WERI-Rb-1 (cell line): ENCODE data around the gene ETV1.

Experiments used
- DNase-seq: peaks from one replicate; pipeline ENCODE4 v3.0.0-alpha.2; 2020
- H3K27ac ChIP-seq: fragments of 250-450 bp; sonication (Bioruptor Pico); 2 replicates; pipeline ENCODE4 v1.5.1; 2020; ENCODE audit warnings: mild to moderate bottlenecking, moderate library complexity
- H3K27me3 ChIP-seq: fragments of 250-450 bp; sonication (Bioruptor Pico); 2 replicates; pipeline ENCODE4 v1.5.1; 2021; ENCODE audit warnings: mild to moderate bottlenecking, low read depth, moderate library complexity; ENCODE audit not compliant: insufficient read depth, severe bottlenecking
- H3K36me3 ChIP-seq: fragments of 250-450 bp; sonication (Bioruptor Pico); 2 replicates; pipeline ENCODE4 v1.5.1; 2020; ENCODE audit warnings: mild to moderate bottlenecking, moderate library complexity
- H3K4me3 ChIP-seq: 2 replicates; pipeline ENCODE4 v1.5.1; 2011; ENCODE audit warnings: low read depth, mild to moderate bottlenecking, control low read depth, low read length
- H3K9me3 ChIP-seq: fragments of 250-450 bp; sonication (Bioruptor Pico); 2 replicates; pipeline ENCODE4 v1.5.1; 2021; ENCODE audit warnings: mild to moderate bottlenecking, moderate library complexity; ENCODE audit not compliant: severe bottlenecking
- CTCF ChIP-seq: IDR thresholded peaks from 2 replicates; pipeline ENCODE4 v1.5.1; 2011; ENCODE audit warnings: low read depth, mild to moderate bottlenecking, control low read depth, inconsistent platforms, low read length

Gene ETV1

GRCh38 chr7:14020339-14020900, 31.0 kb upstream of the ETV1 start:
- no peak for TF ChIP-seq CTCF
- no peak for DNase-seq

GRCh38 chr7:14018751-14019150, 29.3 kb upstream of the ETV1 start:
- H3K27me3 ChIP-seq, result no peaks in the 10 kb centered on the region
- no peak overlapping the region for H3K4me3 ChIP-seq
- TF ChIP-seq CTCF, result no peak
- no peak overlapping the region for H3K27ac ChIP-seq
- DNase-seq, result no peak
- no peaks in the 10 kb centered on the region for H3K9me3 ChIP-seq
- H3K36me3 ChIP-seq, result no peaks in the 10 kb centered on the region

More at GRCh38 chr7:14020339-14020900, 31.0 kb upstream of the ETV1 start:
- H3K4me3 ChIP-seq, result no peak overlapping the region
- no peaks in the 10 kb centered on the region for H3K36me3 ChIP-seq
- no peaks in the 10 kb centered on the region for H3K27me3 ChIP-seq
- no peaks in the 10 kb centered on the region for H3K9me3 ChIP-seq
- H3K27ac ChIP-seq, result no peak overlapping the region

GRCh38 chr7:14016950-14017349, 27.5 kb upstream of the ETV1 start:
- Histone ChIP-seq H3K27me3 (no peaks in the 10 kb centered on the region), H3K4me3 (no peak overlapping the region), H3K9me3 (no peaks in the 10 kb centered on the region), H3K36me3 (no peaks in the 10 kb centered on the region), H3K27ac (no peak overlapping the region)
- no peak for TF ChIP-seq CTCF
- DNase-seq, result no peak

- DNase-seq, result no peak
- no peaks in the 10 kb centered on the region for H3K9me3 ChIP-seq
- no peak overlapping the region for H3K27ac ChIP-seq
- H3K27me3 ChIP-seq, result no peaks in the 10 kb centered on the region
- no peak overlapping the region for H3K4me3 ChIP-seq
- TF ChIP-seq CTCF, result no peak
- no peaks in the 10 kb centered on the region for H3K36me3 ChIP-seq
Observed at GRCh38 chr7:14013898-14014297, 24.4 kb upstream of the ETV1 start.

- H3K9me3 ChIP-seq, result no peaks in the 10 kb centered on the region
- no peak for TF ChIP-seq CTCF
Observed at GRCh38 chr7:14009453-14010418, 20.3 kb upstream of the ETV1 start.

More at GRCh38 chr7:14009453-14010418, 20.3 kb upstream of the ETV1 start:
- H3K4me3 ChIP-seq, result no peak overlapping the region
- H3K36me3 ChIP-seq, result no peaks in the 10 kb centered on the region
- DNase-seq, result no peak
- no peaks in the 10 kb centered on the region for H3K27me3 ChIP-seq
- H3K27ac ChIP-seq, result no peak overlapping the region
